K562 (cell line): ENCODE results near the gene RTL10. TPM values are rescaled to one million over a fixed set of nuclear protein-coding genes. Genes with fewer than 3 reads are reported as not detected.

Experiments
- CHAMP1 ChIP-seq: fragments of 450-650 bp; IDR thresholded peaks from 2 replicates; pipeline ENCODE4 v1.6.1; 2016; ENCODE audit warnings: mild to moderate bottlenecking
- DACH1 ChIP-seq: fragments of 450-650 bp; IDR thresholded peaks from 2 replicates; pipeline ENCODE4 v1.6.1; 2018; ENCODE audit not compliant: partially characterized antibody
- FOSL1 ChIP-seq: fragments of 200-800 bp; sonication (Bioruptor generic); conservative IDR thresholded peaks from 2 replicates; pipeline ENCODE4 v1.6.1; 2016; ENCODE audit warnings: missing genetic modification characterization, missing compliant biosample characterization
- IFI16 ChIP-seq: fragments of 250-450 bp; sonication (Bioruptor Pico); IDR thresholded peaks from 2 replicates; pipeline ENCODE4 v2.1.2; 2022; ENCODE audit warnings: mild to moderate bottlenecking, inconsistent platforms
- KAT2B ChIP-seq: IDR thresholded peaks from one replicate; pipeline ENCODE4 v1.6.1; 2012; ENCODE audit warnings: low read depth, mild to moderate bottlenecking, control low read depth, inconsistent platforms, low read length, moderate library complexity
- SIX5 ChIP-seq, 2 experiments: IDR thresholded peaks; 2 replicates each; pipeline ENCODE4 v1.6.1; 2011; ENCODE audit warnings: low read length in 2 of 2, borderline replicate concordance in 1 of 2, low read depth in 1 of 2, mild to moderate bottlenecking in 1 of 2, moderate library complexity in 1 of 2; ENCODE audit not compliant: insufficient read depth in 1 of 2
- SMARCB1 ChIP-seq: IDR thresholded peaks from 2 replicates; pipeline ENCODE4 v1.6.1; 2011; ENCODE audit warnings: improper control_type of control experiment, low read depth; ENCODE audit not compliant: insufficient read length
- TEAD1 ChIP-seq, 2 experiments: fragments of 450-650 bp in 1 of 2; sonication (generic) in 1 of 2; formaldehyde crosslinking; IDR thresholded peaks; 2 replicates each; pipeline versions ENCODE4 v1.4.0 to v1.8.0; 2020 to 2022; ENCODE audit warnings: mild to moderate bottlenecking in 2 of 2, missing genetic modification reagents in 1 of 2
- ZBTB26 ChIP-seq: fragments of 450-650 bp; formaldehyde crosslinking; IDR thresholded peaks from 2 replicates; pipeline ENCODE4 v1.4.0; 2022; ENCODE audit warnings: missing genetic modification characterization
- ZKSCAN3 ChIP-seq: fragments of 250-450 bp; sonication (Bioruptor Pico); IDR thresholded peaks from 2 replicates; pipeline ENCODE4 v1.4.0; 2020
- polyA plus RNA-seq, 8 experiments: library from polyadenylated mRNA; depleted of rRNA in 4 of 8; stranded (reverse) in 5 of 8; unstranded in 3 of 8; fragments of >200 nt; fragmentation: Nextera tagmentation in 2 of 8; fragmentation: Illumina TruSeq in 1 of 8; extraction: Ambion mirVana in 2 of 8; extraction: Trizol in 1 of 8; gene quantifications; 2 replicates each; pipeline versions ENCODE4 v1.2.1 to v1.2.3, GENCODE V29; 2011 to 2014; ENCODE audit warnings: inconsistent platforms in 1 of 8, missing spikeins in 1 of 8
- total RNA-seq, 7 experiments: library from RNA; depleted of rRNA in 6 of 7; stranded (reverse); fragments of >200 nt in 6 of 7; fragmentation: Illumina TruSeq in 2 of 7; extraction: Trizol in 2 of 7; gene quantifications; 2 replicates each; pipeline versions ENCODE4 v1.2.1 to v1.2.3, GENCODE V29; 2011 to 2021; ENCODE audit warnings: low replicate concordance in 1 of 7
- TF ChIP-seq, protein P1 (sequence below): fragments of 250-450 bp; sonication (Bioruptor Pico); IDR thresholded peaks from 2 replicates; pipeline ENCODE4 v1.4.0; 2020; ENCODE audit warnings: mild to moderate bottlenecking, moderate library complexity
- TF ChIP-seq, protein P2 (sequence below): sonication (generic); formaldehyde crosslinking; IDR thresholded peaks from 2 replicates; pipeline ENCODE4 v1.8.0; 2022; ENCODE audit warnings: missing genetic modification reagents, mild to moderate bottlenecking, borderline replicate concordance
- TF ChIP-seq, protein P3 (sequence below): sonication (generic); formaldehyde crosslinking; IDR thresholded peaks from 2 replicates; pipeline ENCODE4 v1.8.0; 2022; ENCODE audit warnings: missing genetic modification reagents, mild to moderate bottlenecking, borderline replicate concordance

Gene RTL10
- total and polyA plus RNA-seq, 9 of the 15 experiments (the other 6 are each of a cell fraction or from before 2014, with no cell fraction given), result 19.8 to 75.5 (median 32.5) TPM

GRCh38 chr22:19806213-19807160 is 48.2 kb downstream of the RTL10 start (continued):
- TF ChIP-seq, protein P1, sequence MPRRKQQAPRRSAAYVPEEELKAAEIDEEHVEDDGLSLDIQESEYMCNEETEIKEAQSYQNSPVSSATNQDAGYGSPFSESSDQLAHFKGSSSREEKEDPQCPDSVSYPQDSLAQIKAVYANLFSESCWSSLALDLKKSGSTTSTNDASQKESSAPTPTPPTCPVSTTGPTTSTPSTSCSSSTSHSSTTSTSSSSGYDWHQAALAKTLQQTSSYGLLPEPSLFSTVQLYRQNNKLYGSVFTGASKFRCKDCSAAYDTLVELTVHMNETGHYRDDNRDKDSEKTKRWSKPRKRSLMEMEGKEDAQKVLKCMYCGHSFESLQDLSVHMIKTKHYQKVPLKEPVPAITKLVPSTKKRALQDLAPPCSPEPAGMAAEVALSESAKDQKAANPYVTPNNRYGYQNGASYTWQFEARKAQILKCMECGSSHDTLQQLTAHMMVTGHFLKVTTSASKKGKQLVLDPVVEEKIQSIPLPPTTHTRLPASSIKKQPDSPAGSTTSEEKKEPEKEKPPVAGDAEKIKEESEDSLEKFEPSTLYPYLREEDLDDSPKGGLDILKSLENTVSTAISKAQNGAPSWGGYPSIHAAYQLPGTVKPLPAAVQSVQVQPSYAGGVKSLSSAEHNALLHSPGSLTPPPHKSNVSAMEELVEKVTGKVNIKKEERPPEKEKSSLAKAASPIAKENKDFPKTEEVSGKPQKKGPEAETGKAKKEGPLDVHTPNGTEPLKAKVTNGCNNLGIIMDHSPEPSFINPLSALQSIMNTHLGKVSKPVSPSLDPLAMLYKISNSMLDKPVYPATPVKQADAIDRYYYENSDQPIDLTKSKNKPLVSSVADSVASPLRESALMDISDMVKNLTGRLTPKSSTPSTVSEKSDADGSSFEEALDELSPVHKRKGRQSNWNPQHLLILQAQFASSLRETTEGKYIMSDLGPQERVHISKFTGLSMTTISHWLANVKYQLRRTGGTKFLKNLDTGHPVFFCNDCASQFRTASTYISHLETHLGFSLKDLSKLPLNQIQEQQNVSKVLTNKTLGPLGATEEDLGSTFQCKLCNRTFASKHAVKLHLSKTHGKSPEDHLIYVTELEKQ, result no peak
- TF ChIP-seq DACH1 (no peak), KAT2B (no peak), ZKSCAN3 (no peak), IFI16 (CRISPR knock-in tag) (no peak), FOSL1 (tag) (peak; percentile 99), CHAMP1 (no peak), ZBTB26 (CRISPR knock-in tag) (no peak; the same call in 1 of the 2 replicates), SMARCB1 (peak; percentile 100), TEAD1 (CRISPR knock-in tag; IDR thresholded peaks at IDR 0.05) (peak in 1 of 2 experiments; percentile 67; a peak in 1 of 4 replicates), SIX5 (IDR thresholded peaks at IDR 0.05; ENCODE audit: borderline replicate concordance in 1 of 2, insufficient read depth in 1 of 2, low read depth in 1 of 2, low read length in 2 of 2) (no peak)
- TF ChIP-seq, protein P2, sequence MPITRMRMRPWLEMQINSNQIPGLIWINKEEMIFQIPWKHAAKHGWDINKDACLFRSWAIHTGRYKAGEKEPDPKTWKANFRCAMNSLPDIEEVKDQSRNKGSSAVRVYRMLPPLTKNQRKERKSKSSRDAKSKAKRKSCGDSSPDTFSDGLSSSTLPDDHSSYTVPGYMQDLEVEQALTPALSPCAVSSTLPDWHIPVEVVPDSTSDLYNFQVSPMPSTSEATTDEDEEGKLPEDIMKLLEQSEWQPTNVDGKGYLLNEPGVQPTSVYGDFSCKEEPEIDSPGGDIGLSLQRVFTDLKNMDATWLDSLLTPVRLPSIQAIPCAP (CRISPR knock-in tag), result no peak
- TF ChIP-seq, protein P3, sequence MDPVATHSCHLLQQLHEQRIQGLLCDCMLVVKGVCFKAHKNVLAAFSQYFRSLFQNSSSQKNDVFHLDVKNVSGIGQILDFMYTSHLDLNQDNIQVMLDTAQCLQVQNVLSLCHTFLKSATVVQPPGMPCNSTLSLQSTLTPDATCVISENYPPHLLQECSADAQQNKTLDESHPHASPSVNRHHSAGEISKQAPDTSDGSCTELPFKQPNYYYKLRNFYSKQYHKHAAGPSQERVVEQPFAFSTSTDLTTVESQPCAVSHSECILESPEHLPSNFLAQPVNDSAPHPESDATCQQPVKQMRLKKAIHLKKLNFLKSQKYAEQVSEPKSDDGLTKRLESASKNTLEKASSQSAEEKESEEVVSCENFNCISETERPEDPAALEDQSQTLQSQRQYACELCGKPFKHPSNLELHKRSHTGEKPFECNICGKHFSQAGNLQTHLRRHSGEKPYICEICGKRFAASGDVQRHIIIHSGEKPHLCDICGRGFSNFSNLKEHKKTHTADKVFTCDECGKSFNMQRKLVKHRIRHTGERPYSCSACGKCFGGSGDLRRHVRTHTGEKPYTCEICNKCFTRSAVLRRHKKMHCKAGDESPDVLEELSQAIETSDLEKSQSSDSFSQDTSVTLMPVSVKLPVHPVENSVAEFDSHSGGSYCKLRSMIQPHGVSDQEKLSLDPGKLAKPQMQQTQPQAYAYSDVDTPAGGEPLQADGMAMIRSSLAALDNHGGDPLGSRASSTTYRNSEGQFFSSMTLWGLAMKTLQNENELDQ (CRISPR knock-in tag), result no peak
